Measurements from ENCODE around the gene KRTAP9-7. TPM values are rescaled to one million over a fixed set of nuclear protein-coding genes. Genes with fewer than 3 reads are reported as not detected.

KRTAP9-7 gene
- total and polyA plus RNA-seq, 2 donors (not counting 3 experiments of a cell fraction or from before 2014, with no cell fraction given): not detected

DNA sequence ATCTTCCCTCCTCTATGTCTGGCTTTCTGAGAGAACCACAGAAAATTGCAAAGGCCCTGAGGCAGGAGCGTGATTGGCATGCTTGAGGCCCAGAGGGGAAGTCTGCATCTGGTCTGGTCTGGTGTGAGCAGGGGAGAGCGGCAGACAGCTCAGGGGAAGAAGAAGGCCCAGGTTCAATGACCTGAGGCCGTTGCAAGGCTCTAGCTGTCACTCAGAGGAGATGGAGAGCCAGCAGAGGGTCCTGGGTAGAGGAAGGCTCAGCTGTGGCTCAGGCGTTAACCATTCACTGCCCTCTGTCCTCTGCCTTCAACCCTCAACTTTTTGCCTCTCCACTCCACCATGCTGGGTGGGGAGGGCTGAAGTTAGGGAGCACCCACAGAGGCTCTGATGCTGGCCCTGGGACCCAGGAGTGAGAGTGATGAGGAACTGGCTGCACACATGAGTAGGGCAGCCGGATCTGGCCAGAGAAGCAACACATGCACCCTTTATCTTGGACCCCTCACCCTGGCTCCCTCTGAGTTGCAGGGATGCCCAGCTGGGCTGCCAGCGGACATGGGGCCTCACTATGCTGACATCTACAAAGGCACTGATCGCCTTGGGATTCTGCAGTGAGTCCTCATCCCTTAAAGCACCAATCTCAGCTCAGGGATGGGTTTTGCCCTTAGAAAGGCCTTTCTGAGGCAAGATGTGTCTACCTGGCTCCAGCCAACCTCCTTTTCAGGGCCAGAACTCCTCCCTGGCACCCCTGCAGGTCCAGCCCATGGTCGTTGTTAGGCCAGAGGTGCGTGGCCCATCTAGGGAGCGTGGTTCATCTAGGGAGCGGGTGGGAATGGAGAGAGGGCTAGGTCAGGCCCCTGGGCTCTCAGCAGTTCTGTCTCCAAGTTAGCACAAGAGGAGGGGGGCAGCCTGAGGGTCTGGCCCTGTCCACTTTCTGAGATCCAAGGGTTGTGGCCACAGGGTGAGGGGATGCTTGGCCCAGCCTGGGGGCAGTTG, 47.7 kb downstream of the KRTAP9-7 start:
- POLR2A ChIA-PET: interaction anchor here (0.6 kb wide), 2 partner anchors 316 to 864 kb away, joined by 4 to 6 read pairs; no protein-coding TSS in a partner anchor
- dilution Hi-C loops (cut with MboI; ENCODE audit: extremely low pct_ligation_motif_present, low sequenced_read_pairs): no loop called here
- no TSS peak for BruUV-seq (replicated peaks)

More for the DNA sequence above, 47.7 kb downstream of the KRTAP9-7 start:
- Histone ChIP-seq H3K79me2 (ENCODE audit: control insufficient read depth, insufficient read depth, low read length) (no peaks in the 10 kb centered on the region), H3K27me3 (ENCODE audit: control insufficient read depth in 2 of 2, insufficient read depth in 2 of 2, low read length in 2 of 2) (peaks cover 0 to 2% of the 10 kb centered on the region in 2 experiments), H3K9me3 (replicated peaks; ENCODE audit: control insufficient read depth, insufficient read depth, low read length) (no peaks in the 10 kb centered on the region), H3K9ac (replicated peaks; ENCODE audit: extremely low read depth, insufficient read depth, low read length) (no peak overlapping the region), H2AFZ (ENCODE audit: low read depth, low read length) (no peak overlapping the region), H3K4me2 (ENCODE audit: insufficient read depth, low read length) (no peak overlapping the region), H3K9me1 (replicated peaks; ENCODE audit: control insufficient read depth, extremely low read depth, insufficient read depth, low read length) (no peaks in the 10 kb centered on the region), H3K4me1 (ENCODE audit: control insufficient read depth, extremely low read depth, insufficient read depth, low read length) (no peaks in the 10 kb centered on the region), H3K4me3 (replicated peaks in 1 of 3; ENCODE audit: insufficient read depth in 1 of 3, low read depth in 1 of 3, low read length in 3 of 3) (no peak overlapping the region), H3K36me3 (ENCODE audit: control insufficient read depth in 2 of 2, extremely low read depth in 1 of 2, insufficient read depth in 2 of 2, low read length in 2 of 2) (no peaks in the 10 kb centered on the region), H4K20me1 (replicated peaks; ENCODE audit: control insufficient read depth, extremely low read depth, insufficient read depth, low read length) (no peaks in the 10 kb centered on the region), H3K27ac (ENCODE audit: insufficient read depth, low read depth, low read length) (no peak overlapping the region)
- intact Hi-C loops (cut with micrococcal nuclease): loop anchor here (1.0 to 10.0 kb wide), 2 partner anchors 342 to 414 kb away; no protein-coding TSS in a partner anchor
- no peak for DNase-seq (ENCODE audit: low read depth, low spot score)
- CTCF ChIA-PET: interaction anchor here (0.6 to 3.3 kb wide), 38 partner anchors 8 to 1158 kb away, joined by 3 to 34 read pairs (median 3); partner anchors contain the start of gene KRTAP29-1
- TF ChIP-seq MYC (IDR thresholded peaks at IDR 0.05; ENCODE audit: low read depth, low read length) (no peak), POLR2A (IDR thresholded peaks at IDR 0.05; ENCODE audit: low read depth, low read length) (no peak), GATA2 (IDR thresholded peaks at IDR 0.05; ENCODE audit: insufficient read depth, insufficient read length, low read depth, low read length) (no peak), JUN (IDR thresholded peaks at IDR 0.05; ENCODE audit: borderline replicate concordance, insufficient read depth, insufficient read length, low read depth) (no peak), EZH2 (IDR thresholded peaks at IDR 0.05; ENCODE audit: borderline replicate concordance, low read depth, low read length, severe bottlenecking) (no peak), POLR2AphosphoS5 (IDR thresholded peaks at IDR 0.05; ENCODE audit: insufficient read depth, low read depth, low read length) (no peak), FOS (IDR thresholded peaks at IDR 0.05; ENCODE audit: borderline replicate concordance, insufficient read depth, low read length) (no peak)
- TF ChIP-seq, protein P1, sequence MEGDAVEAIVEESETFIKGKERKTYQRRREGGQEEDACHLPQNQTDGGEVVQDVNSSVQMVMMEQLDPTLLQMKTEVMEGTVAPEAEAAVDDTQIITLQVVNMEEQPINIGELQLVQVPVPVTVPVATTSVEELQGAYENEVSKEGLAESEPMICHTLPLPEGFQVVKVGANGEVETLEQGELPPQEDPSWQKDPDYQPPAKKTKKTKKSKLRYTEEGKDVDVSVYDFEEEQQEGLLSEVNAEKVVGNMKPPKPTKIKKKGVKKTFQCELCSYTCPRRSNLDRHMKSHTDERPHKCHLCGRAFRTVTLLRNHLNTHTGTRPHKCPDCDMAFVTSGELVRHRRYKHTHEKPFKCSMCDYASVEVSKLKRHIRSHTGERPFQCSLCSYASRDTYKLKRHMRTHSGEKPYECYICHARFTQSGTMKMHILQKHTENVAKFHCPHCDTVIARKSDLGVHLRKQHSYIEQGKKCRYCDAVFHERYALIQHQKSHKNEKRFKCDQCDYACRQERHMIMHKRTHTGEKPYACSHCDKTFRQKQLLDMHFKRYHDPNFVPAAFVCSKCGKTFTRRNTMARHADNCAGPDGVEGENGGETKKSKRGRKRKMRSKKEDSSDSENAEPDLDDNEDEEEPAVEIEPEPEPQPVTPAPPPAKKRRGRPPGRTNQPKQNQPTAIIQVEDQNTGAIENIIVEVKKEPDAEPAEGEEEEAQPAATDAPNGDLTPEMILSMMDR (IDR thresholded peaks at IDR 0.05; ENCODE audit: extremely low read depth in 1 of 2, insufficient read depth in 1 of 2, low read depth in 1 of 2, low read length in 2 of 2): no peak
- TF ChIP-seq, protein P2, sequence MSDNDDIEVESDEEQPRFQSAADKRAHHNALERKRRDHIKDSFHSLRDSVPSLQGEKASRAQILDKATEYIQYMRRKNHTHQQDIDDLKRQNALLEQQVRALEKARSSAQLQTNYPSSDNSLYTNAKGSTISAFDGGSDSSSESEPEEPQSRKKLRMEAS (IDR thresholded peaks at IDR 0.05; ENCODE audit: insufficient read depth, insufficient read length): no peak
- FAIRE-seq: no peak

Measured in endothelial cell of umbilical vein (primary cell).